Hepatocyte (in vitro differentiated cells): Measurements from ENCODE around the gene TPCN2.

Experiments
- CTCF ChIP-seq: fragments of 200-600 bp; sonication (generic); IDR thresholded peaks from 2 replicates; pipeline ENCODE4 v1.5.1; 2016; ENCODE audit warnings: antibody characterized with exemption, mild to moderate bottlenecking; ENCODE audit not compliant: poor library complexity
- EZH2 ChIP-seq: fragments of 200-600 bp; sonication (generic); IDR thresholded peaks from 2 replicates; pipeline ENCODE4 v1.6.1; 2016; ENCODE audit warnings: antibody characterized with exemption, mild to moderate bottlenecking, borderline replicate concordance
- EZH2phosphoT487 ChIP-seq: fragments of 200-600 bp; sonication (generic); IDR thresholded peaks from one replicate; pipeline ENCODE4 v1.6.1; 2018; ENCODE audit warnings: antibody characterized with exemption, mild to moderate bottlenecking, low read depth, moderate library complexity; ENCODE audit not compliant: unreplicated experiment, severe bottlenecking

GRCh38 chr11:69053169-69053477 lies 4.4 kb downstream of the TPCN2 start:
- TF ChIP-seq EZH2 = no peak
- no peak for TF ChIP-seq CTCF
- no peak for TF ChIP-seq EZH2phosphoT487
